ENCODE data around the gene HLF. TPM values are rescaled to one million over a fixed set of nuclear protein-coding genes. Genes with fewer than 3 reads are reported as not detected.

HLF gene
- total RNA-seq, 1 experiment from 2014 or later, result 0.13 TPM

- Histone ChIP-seq H3K9me3 (ENCODE audit: control insufficient read depth, insufficient read depth, low read depth, low read length) (no peaks in the 10 kb centered on the region), H3K27me3 (ENCODE audit: control insufficient read depth, insufficient read depth, low read length) (peaks cover 4% of the 10 kb centered on the region), H3K4me1 (ENCODE audit: control insufficient read depth, insufficient read depth, low read length) (no peaks in the 10 kb centered on the region), H3K4me3 (ENCODE audit: low read depth in 2 of 2, low read length in 2 of 2) (no peak overlapping the region), H3K27ac (ENCODE audit: low read length) (no peak overlapping the region), H3K36me3 (ENCODE audit: control insufficient read depth, insufficient read depth, low read length) (no peaks in the 10 kb centered on the region)
- ATAC-seq (no peak), DNase-seq (ENCODE audit: low read depth, low spot score) (no peak)
- no TSS peak for BruUV-seq (replicated peaks)
- POLR2A ChIA-PET, result no interaction called here
- intact Hi-C loops (cut with micrococcal nuclease; ENCODE audit: unreplicated experiment) (loop anchor here (10.0 kb wide), 1 partner anchor 55 kb away; no protein-coding TSS in a partner anchor), in situ Hi-C loops (cut with HindIII; ENCODE audit: low pct_unique_long_range_greater_than_20kb, low sequenced_read_pairs) (no loop called here)
- CTCF ChIA-PET, result no interaction called here
- TF ChIP-seq SIN3A (IDR thresholded peaks at IDR 0.05; ENCODE audit: borderline replicate concordance, insufficient read depth, low read depth, low read length), result no peak
- TF ChIP-seq REST (IDR thresholded peaks at IDR 0.05; ENCODE audit: insufficient read depth in 1 of 2, low read depth in 2 of 2, low read length in 1 of 2), result no peak
- no peak for TF ChIP-seq TCF7L2 (IDR thresholded peaks at IDR 0.05; ENCODE audit: low read depth, low read length)
- no peak for TF ChIP-seq POLR2AphosphoS5 (IDR thresholded peaks at IDR 0.05; ENCODE audit: low read depth, low read length)
- TF ChIP-seq CTCF (IDR thresholded peaks at IDR 0.05), result no peak
Observed at GRCh38 chr17:55299890-55300289, 35.1 kb downstream of the HLF start.

- CTCF ChIA-PET, result no interaction called here
- no peak for DNase-seq (ENCODE audit: low read depth, low spot score)
- TF ChIP-seq SIN3A (IDR thresholded peaks at IDR 0.05; ENCODE audit: borderline replicate concordance, insufficient read depth, low read depth, low read length) (no peak), REST (IDR thresholded peaks at IDR 0.05; ENCODE audit: insufficient read depth in 1 of 2, low read depth in 2 of 2, low read length in 1 of 2) (no peak), POLR2AphosphoS5 (IDR thresholded peaks at IDR 0.05; ENCODE audit: low read depth, low read length) (no peak), TCF7L2 (IDR thresholded peaks at IDR 0.05; ENCODE audit: low read depth, low read length) (no peak), CTCF (IDR thresholded peaks at IDR 0.05) (no peak)
Observed at GRCh38 chr17:55300479-55301290, 35.9 kb downstream of the HLF start.

More at GRCh38 chr17:55300479-55301290, 35.9 kb downstream of the HLF start:
- in situ Hi-C loops (cut with HindIII; ENCODE audit: low pct_unique_long_range_greater_than_20kb, low sequenced_read_pairs), result no loop called here
- no peak overlapping the region for H3K4me3 ChIP-seq (ENCODE audit: low read depth in 2 of 2, low read length in 2 of 2)
- ATAC-seq, result no peak
- intact Hi-C loops (cut with micrococcal nuclease; ENCODE audit: unreplicated experiment), result no loop called here
- POLR2A ChIA-PET, result no interaction called here
- no TSS peak for BruUV-seq (replicated peaks)
- no peaks in the 10 kb centered on the region for H3K36me3 ChIP-seq (ENCODE audit: control insufficient read depth, insufficient read depth, low read length)
- no peaks in the 10 kb centered on the region for H3K9me3 ChIP-seq (ENCODE audit: control insufficient read depth, insufficient read depth, low read depth, low read length)
- H3K27me3 ChIP-seq (ENCODE audit: control insufficient read depth, insufficient read depth, low read length), result peaks cover 4% of the 10 kb centered on the region
- no peaks in the 10 kb centered on the region for H3K4me1 ChIP-seq (ENCODE audit: control insufficient read depth, insufficient read depth, low read length)
- H3K27ac ChIP-seq (ENCODE audit: low read length), result no peak overlapping the region

All from Panc1 (cell line).